22Rv1 (cell line): Measurements from ENCODE around the gene SORCS2.

Source experiments
- H3K27ac ChIP-seq: fragments of 450-650 bp; 2 replicates; pipeline ENCODE4 v1.5.1; 2017
- CTCF ChIP-seq: fragments of 450-650 bp; IDR thresholded peaks from 2 replicates; pipeline ENCODE4 v1.5.1; 2017; ENCODE audit warnings: mild to moderate bottlenecking
- ZFX ChIP-seq: fragments of 450-650 bp; IDR thresholded peaks from 2 replicates; pipeline ENCODE4 v1.6.1; 2017; ENCODE audit warnings: antibody characterized with exemption, borderline replicate concordance

The SORCS2 gene

GRCh38 chr4:7642741-7643458 is 450.6 kb downstream of the SORCS2 start:
- TF ChIP-seq ZFX (no peak), CTCF (no peak)

GRCh38 chr4:7645158-7645557 is 452.8 kb downstream of the SORCS2 start:
- H3K27ac ChIP-seq, result no peak overlapping the region
- no peak for TF ChIP-seq ZFX
- TF ChIP-seq CTCF, result no peak

More at GRCh38 chr4:7642741-7643458, 450.6 kb downstream of the SORCS2 start:
- H3K27ac ChIP-seq, result no peak overlapping the region

- no peak for TF ChIP-seq ZFX
- TF ChIP-seq CTCF, result no peak
- H3K27ac ChIP-seq, result no peak overlapping the region
These were observed 453.6 kb downstream of the SORCS2 start for GRCh38 chr4:7645956-7646355.

GRCh38 chr4:7646384-7647061 is 454.2 kb downstream of the SORCS2 start:
- TF ChIP-seq CTCF, result no peak
- TF ChIP-seq ZFX, result no peak
- H3K27ac ChIP-seq, result no peak overlapping the region

- no peak overlapping the region for H3K27ac ChIP-seq
- no peak for TF ChIP-seq CTCF
- TF ChIP-seq ZFX, result no peak
These were observed 454.8 kb downstream of the SORCS2 start for GRCh38 chr4:7647186-7647585.

- H3K27ac ChIP-seq, result no peak overlapping the region
- TF ChIP-seq CTCF (no peak), ZFX (no peak)
These were observed 455.5 kb downstream of the SORCS2 start for GRCh38 chr4:7647600-7648543.
